GM12801 (cell line): ENCODE measurements around the gene FHIT.

Source experiments
- CTCF ChIP-seq: IDR thresholded peaks from one replicate; pipeline ENCODE4 v1.5.1; 2011; ENCODE audit warnings: control low read depth; ENCODE audit not compliant: insufficient read length; ENCODE audit errors: extremely low read depth

Gene FHIT

GRCh38 chr3:60673123-60673522 is 578.1 kb downstream of the FHIT start:
- no peak for TF ChIP-seq CTCF

GRCh38 chr3:60669636-60670035 is 581.6 kb downstream of the FHIT start:
- no peak for TF ChIP-seq CTCF

GRCh38 chr3:60660026-60660425 is 591.2 kb downstream of the FHIT start:
- TF ChIP-seq CTCF = no peak

GRCh38 chr3:60659098-60659497 is 592.2 kb downstream of the FHIT start:
- TF ChIP-seq CTCF = no peak

GRCh38 chr3:60657972-60658371 is 593.3 kb downstream of the FHIT start:
- no peak for TF ChIP-seq CTCF

- no peak for TF ChIP-seq CTCF
Measured at GRCh38 chr3:60652829-60653228, 598.4 kb downstream of the FHIT start.

GRCh38 chr3:60651799-60652198 is 599.5 kb downstream of the FHIT start:
- TF ChIP-seq CTCF = no peak

- no peak for TF ChIP-seq CTCF
Measured at GRCh38 chr3:60650171-60650570, 601.1 kb downstream of the FHIT start.
